HG03097 (cell line): ENCODE results near the gene RFPL4AL1.

Experiments used
- ATAC-seq: cut with Tn5 transposase; IDR thresholded peaks from one replicate; pipeline ENCODE4 v1.9.1; 2021; ENCODE audit not compliant: unreplicated experiment, low FRiP score

Gene RFPL4AL1

DNA sequence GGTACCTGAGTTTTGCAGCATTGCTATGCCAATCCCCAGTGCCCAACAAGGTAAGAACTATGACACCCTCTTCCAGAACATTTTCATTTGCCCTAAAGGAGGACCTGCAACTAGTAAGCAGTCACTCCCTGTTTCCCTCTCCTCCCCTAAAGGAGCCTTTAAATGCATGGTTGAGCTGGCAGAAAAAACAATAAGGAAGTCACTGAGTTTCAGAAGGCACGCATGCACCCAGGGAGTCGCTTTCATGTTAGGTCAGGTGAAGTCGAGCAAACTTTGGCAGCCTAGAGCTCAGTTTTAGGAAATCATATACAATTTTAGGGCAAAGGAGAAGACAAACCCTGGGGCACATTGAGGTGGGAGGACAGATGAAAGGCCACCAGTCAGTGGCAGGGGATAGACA, 51.1 kb downstream of the RFPL4AL1 start:
- no peak for ATAC-seq
